ENCODE data around the gene SLC29A3. TPM values are rescaled to one million over a fixed set of nuclear protein-coding genes. Genes with fewer than 3 reads are reported as not detected.

SLC29A3 gene
- total RNA-seq, 1 donor from 2014 or later, result 11.4 TPM

DNA sequence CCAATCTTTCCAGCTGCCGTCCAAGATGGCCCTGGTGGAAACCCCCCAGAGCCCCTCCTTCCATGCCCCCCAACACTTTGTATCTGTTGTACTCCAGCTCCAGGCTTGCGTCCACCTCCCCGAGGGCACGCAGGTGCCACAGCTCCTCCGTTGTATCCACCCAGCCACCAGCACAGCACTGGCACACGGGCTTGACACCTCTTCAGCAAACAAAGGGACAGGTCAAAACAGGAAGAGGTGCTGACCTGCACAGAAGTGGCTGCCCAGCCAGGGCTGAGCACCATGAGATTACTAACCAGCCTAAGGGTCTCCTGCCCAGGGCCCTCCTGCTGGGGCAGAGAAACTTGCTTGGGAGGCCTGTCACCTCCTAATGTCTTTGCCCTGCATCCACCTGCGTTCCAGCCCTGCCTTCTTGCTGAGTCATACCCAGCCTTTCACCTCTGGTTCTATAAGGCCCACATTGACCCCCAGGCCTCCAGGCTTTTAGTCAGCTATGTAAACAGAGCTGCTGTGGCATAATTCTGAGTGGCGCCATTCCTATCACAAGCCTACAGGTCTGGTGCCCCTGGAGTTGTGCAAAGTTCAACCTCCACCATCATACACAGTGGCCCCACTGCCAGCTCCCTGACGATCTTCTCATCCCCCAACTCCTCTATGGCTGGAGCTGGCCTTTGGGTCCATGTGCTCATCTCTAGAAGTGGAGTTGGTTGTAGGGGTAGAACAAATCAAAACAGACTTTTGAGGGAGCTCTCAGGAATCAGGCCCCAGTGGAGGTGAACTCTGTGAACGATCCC is 20.9 kb downstream of the SLC29A3 start:
- peaks cover 18% of the 10 kb centered on the region for H3K4me1 Mint-ChIP-seq
- peaks cover 2% of the 10 kb centered on the region for H3K36me3 Mint-ChIP-seq
- H3K9me3 Mint-ChIP-seq, result no peaks in the 10 kb centered on the region
- no peak for DNase-seq (ENCODE audit: low spot score in 2 of 2, unreplicated experiment in 2 of 2)
- H3K4me3 Mint-ChIP-seq, result no peak overlapping the region
- H3K27me3 Mint-ChIP-seq (ENCODE audit: low read depth), result no peaks in the 10 kb centered on the region
- TF ChIP-seq, protein P1, sequence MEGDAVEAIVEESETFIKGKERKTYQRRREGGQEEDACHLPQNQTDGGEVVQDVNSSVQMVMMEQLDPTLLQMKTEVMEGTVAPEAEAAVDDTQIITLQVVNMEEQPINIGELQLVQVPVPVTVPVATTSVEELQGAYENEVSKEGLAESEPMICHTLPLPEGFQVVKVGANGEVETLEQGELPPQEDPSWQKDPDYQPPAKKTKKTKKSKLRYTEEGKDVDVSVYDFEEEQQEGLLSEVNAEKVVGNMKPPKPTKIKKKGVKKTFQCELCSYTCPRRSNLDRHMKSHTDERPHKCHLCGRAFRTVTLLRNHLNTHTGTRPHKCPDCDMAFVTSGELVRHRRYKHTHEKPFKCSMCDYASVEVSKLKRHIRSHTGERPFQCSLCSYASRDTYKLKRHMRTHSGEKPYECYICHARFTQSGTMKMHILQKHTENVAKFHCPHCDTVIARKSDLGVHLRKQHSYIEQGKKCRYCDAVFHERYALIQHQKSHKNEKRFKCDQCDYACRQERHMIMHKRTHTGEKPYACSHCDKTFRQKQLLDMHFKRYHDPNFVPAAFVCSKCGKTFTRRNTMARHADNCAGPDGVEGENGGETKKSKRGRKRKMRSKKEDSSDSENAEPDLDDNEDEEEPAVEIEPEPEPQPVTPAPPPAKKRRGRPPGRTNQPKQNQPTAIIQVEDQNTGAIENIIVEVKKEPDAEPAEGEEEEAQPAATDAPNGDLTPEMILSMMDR (IDR thresholded peaks at IDR 0.05; ENCODE audit: unreplicated experiment), result no peak
- H3K27ac Mint-ChIP-seq, result no peak overlapping the region

DNA sequence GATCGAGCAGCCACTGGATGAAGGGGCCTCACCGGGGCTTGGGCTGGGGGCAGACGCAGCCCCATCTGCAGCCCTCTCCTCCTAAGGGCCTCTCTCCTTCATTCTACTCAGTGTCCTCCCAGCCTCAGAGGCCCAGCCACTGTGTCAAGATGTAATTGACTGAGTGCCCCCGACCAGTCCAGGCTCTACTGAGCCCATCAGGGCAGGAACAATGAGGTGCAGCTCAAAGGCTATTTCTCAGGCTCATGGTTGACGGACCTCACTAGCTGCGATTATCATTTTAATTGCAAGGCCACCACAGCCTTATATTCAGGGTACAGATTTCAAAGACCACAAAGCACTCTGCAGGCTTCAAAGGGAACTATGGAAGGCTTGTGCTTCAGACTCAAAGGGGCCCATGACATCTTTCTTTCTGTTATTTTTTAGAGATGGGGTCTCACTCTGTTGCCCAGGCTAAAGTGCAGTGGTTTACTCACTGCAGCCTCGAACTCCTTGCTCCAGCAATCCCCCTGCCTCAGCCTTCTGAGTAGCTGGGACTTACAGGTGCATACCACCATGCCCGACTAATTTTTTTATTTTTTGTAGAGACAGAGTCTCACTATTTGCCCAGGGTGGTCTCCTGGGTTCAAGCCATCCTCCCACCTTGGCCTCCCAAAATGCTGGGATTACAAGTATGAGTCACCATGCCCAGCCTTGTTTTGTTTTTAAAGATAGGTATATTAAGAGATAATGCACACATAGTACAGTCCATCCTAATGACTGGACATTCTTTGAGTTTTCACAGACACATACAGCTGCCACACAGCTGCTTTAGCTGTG is 23.7 kb downstream of the SLC29A3 start:
- DNase-seq (ENCODE audit: low spot score in 2 of 2, unreplicated experiment in 2 of 2), result no peak
- H3K4me3 Mint-ChIP-seq, result no peak overlapping the region
- no peak overlapping the region for H3K27ac Mint-ChIP-seq
- TF ChIP-seq, protein P1 (IDR thresholded peaks at IDR 0.05; ENCODE audit: unreplicated experiment), result no peak
- H3K27me3 Mint-ChIP-seq (ENCODE audit: low read depth), result no peaks in the 10 kb centered on the region
- H3K9me3 Mint-ChIP-seq, result no peaks in the 10 kb centered on the region
- H3K36me3 Mint-ChIP-seq, result peaks cover 4% of the 10 kb centered on the region
- H3K4me1 Mint-ChIP-seq, result peaks cover 16% of the 10 kb centered on the region

GRCh38 chr10:71343392-71343773 is 24.3 kb downstream of the SLC29A3 start:
- no peak overlapping the region for H3K4me3 Mint-ChIP-seq
- H3K27ac Mint-ChIP-seq, result no peak overlapping the region
- peaks cover 16% of the 10 kb centered on the region for H3K4me1 Mint-ChIP-seq
- H3K9me3 Mint-ChIP-seq, result no peaks in the 10 kb centered on the region
- TF ChIP-seq, protein P1 (IDR thresholded peaks at IDR 0.05; ENCODE audit: unreplicated experiment), result no peak
- no peaks in the 10 kb centered on the region for H3K27me3 Mint-ChIP-seq (ENCODE audit: low read depth)
- DNase-seq (ENCODE audit: low spot score in 2 of 2, unreplicated experiment in 2 of 2), result no peak
- peaks cover 4% of the 10 kb centered on the region for H3K36me3 Mint-ChIP-seq

DNA sequence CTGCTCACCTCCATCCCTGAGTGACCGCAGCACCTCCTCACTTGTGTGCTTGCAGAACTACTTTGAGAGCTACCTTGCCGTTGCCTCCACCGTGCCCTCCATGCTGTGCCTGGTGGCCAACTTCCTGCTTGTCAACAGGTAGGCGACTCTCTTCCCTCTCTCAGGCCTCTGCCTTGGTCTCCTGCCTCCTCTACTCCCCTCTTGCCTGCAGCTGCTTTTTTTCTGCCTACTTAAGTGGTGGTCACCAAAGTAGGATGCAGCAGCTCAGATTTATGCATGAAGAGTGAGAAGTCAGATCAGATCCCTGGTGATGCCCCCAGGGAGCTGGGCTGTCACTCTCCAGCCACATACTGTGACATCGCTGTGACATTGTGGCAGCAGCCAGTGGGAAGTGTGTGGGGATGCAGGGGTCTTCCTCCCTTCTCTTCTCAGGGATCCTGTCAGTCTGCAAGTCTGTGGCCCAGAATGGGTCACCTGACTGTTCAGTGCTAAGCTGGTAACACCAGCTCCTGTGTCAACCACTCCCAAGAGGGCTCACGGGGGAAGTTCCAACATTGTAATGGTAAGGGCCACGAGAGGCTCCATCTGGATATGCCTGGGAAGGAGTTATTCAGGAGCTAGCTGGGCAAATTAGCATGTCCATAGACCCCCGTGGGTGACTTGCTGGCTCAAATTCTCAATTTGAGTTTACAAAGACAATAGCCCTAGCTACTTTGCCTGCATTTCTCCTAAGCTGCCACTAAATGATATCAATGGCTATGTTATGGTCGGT is 25.3 kb downstream of the SLC29A3 start:
- DNase-seq (ENCODE audit: low spot score in 2 of 2, unreplicated experiment in 2 of 2), result no peak
- peaks cover 4% of the 10 kb centered on the region for H3K36me3 Mint-ChIP-seq
- TF ChIP-seq, protein P1 (IDR thresholded peaks at IDR 0.05; ENCODE audit: unreplicated experiment), result no peak
- no peaks in the 10 kb centered on the region for H3K27me3 Mint-ChIP-seq (ENCODE audit: low read depth)
- no peaks in the 10 kb centered on the region for H3K9me3 Mint-ChIP-seq
- peaks cover 9% of the 10 kb centered on the region for H3K4me1 Mint-ChIP-seq
- no peak overlapping the region for H3K27ac Mint-ChIP-seq
- H3K4me3 Mint-ChIP-seq, result no peak overlapping the region

GRCh38 chr10:71344993-71345480 is 26.0 kb downstream of the SLC29A3 start:
- Mint-ChIP-seq H3K27ac (peak overlapping the region; percentile 43), H3K4me1 (peaks cover 4% of the 10 kb centered on the region), H3K4me3 (no peak overlapping the region), H3K27me3 (ENCODE audit: low read depth) (no peaks in the 10 kb centered on the region), H3K36me3 (peaks cover 2% of the 10 kb centered on the region), H3K9me3 (no peaks in the 10 kb centered on the region)
- TF ChIP-seq, protein P1 (IDR thresholded peaks at IDR 0.05; ENCODE audit: unreplicated experiment), result no peak
- DNase-seq (ENCODE audit: low spot score in 2 of 2, unreplicated experiment in 2 of 2), result no peak

All from mesothelial cell of epicardium (in vitro differentiated cells).